Gastroesophageal sphincter (tissue), 4 donors: ENCODE measurements around the gene FLNC. TPM values are rescaled to one million over a fixed set of nuclear protein-coding genes. Genes with fewer than 3 reads are reported as not detected.

Experiments used
- ATAC-seq: fragments of 150-250 bp; one replicate; pipeline ENCODE4 v1.9.1; 2016; ENCODE audit warnings: mild to moderate bottlenecking, moderate library complexity
- H3K27ac ChIP-seq, 4 donors: fragments of 200-600 bp; sonication (generic) in 3 of 4; 1 replicate in 3 of 4; 2 replicates in 1 of 4; pipeline ENCODE4 v1.5.1; 2016 to 2019
- H3K27me3 ChIP-seq: fragments of 200-600 bp; sonication (generic); one replicate; pipeline ENCODE4 v1.5.1; 2019
- H3K36me3 ChIP-seq, 2 donors: fragments of 200-600 bp; sonication (generic); one replicate each; pipeline ENCODE4 v1.5.1; 2019; ENCODE audit warnings: control low read depth in 1 of 2
- H3K4me1 ChIP-seq, 3 donors: fragments of 200-600 bp; sonication (generic); 1 replicate in 2 of 3; 2 replicates in 1 of 3; pipeline ENCODE4 v1.5.1; 2016 to 2019; ENCODE audit warnings: control low read depth in 2 of 3
- H3K4me3 ChIP-seq, 2 donors: fragments of 200-600 bp; sonication (generic); one replicate each; pipeline ENCODE4 v1.5.1; 2019; ENCODE audit warnings: mild to moderate bottlenecking in 1 of 2, moderate library complexity in 1 of 2
- H3K9me3 ChIP-seq, 3 donors: fragments of 200-600 bp; sonication (generic); one replicate each; pipeline ENCODE4 v1.5.1; 2017 to 2019; ENCODE audit warnings: control low read depth in 2 of 3
- CTCF ChIP-seq, 4 experiments: fragments of 200-600 bp in 2 of 4; fragments of 450-650 bp in 2 of 4; sonication (generic) in 1 of 4; IDR thresholded peaks; one replicate each; pipeline ENCODE4 v1.5.1; 2017 to 2019; ENCODE audit warnings: antibody characterized with exemption in 4 of 4, mild to moderate bottlenecking in 2 of 4, moderate library complexity in 2 of 4
- EP300 ChIP-seq: sonication (generic); formaldehyde crosslinking; IDR thresholded peaks from one replicate; pipeline ENCODE4 v1.6.1; 2017; ENCODE audit warnings: antibody characterized with exemption, mild to moderate bottlenecking
- POLR2A ChIP-seq, 2 donors: fragments of 450-650 bp; IDR thresholded peaks; one replicate each; pipeline ENCODE4 v1.6.1; 2017; ENCODE audit warnings: antibody characterized with exemption in 2 of 2, mild to moderate bottlenecking in 2 of 2, moderate library complexity in 1 of 2
- POLR2AphosphoS5 ChIP-seq: sonication (generic); formaldehyde crosslinking; IDR thresholded peaks from one replicate; pipeline ENCODE4 v1.6.1; 2017; ENCODE audit warnings: antibody characterized with exemption
- WGBS, 2 donors: methylation state at CpG; one replicate each; pipeline ENCODE4 v1.1.5; 2018; ENCODE audit warnings: low coverage in 1 of 2; 5-methylcytosine and 5-hydroxymethylcytosine counted together
- total RNA-seq, 4 donors: library from RNA; depleted of rRNA; stranded (reverse); fragments of >200 nt; gene quantifications; one replicate each; pipeline ENCODE4 v1.1.0, GENCODE V29; 2016

Gene FLNC
- total RNA-seq, 4 donors from 2014 or later = 308 to 1,162 (median 401) TPM

GRCh38 chr7:128904381-128905197 is 74.4 kb downstream of the FLNC start:
- Histone ChIP-seq H3K9me3 (no peaks in the 10 kb centered on the region), H3K27me3 (peaks cover 46% of the 10 kb centered on the region), H3K4me1 (peaks cover 0 to 5% (median 0%) of the 10 kb centered on the region in 3 donors), H3K4me3 (no peak overlapping the region), H3K36me3 (no peaks in the 10 kb centered on the region), H3K27ac (no peak overlapping the region)
- WGBS, 2 donors = 10 to 28% methylated on average over 2 to 5 of the region's 8 CpGs
- TF ChIP-seq CTCF (IDR thresholded peaks at IDR 0.05) (peak in 3 of 4 experiments; percentile 54 to 63 (median 58)), POLR2A (IDR thresholded peaks at IDR 0.05) (no peak), POLR2AphosphoS5 (no peak), EP300 (no peak)
- ATAC-seq = peak; percentile 37

DNA sequence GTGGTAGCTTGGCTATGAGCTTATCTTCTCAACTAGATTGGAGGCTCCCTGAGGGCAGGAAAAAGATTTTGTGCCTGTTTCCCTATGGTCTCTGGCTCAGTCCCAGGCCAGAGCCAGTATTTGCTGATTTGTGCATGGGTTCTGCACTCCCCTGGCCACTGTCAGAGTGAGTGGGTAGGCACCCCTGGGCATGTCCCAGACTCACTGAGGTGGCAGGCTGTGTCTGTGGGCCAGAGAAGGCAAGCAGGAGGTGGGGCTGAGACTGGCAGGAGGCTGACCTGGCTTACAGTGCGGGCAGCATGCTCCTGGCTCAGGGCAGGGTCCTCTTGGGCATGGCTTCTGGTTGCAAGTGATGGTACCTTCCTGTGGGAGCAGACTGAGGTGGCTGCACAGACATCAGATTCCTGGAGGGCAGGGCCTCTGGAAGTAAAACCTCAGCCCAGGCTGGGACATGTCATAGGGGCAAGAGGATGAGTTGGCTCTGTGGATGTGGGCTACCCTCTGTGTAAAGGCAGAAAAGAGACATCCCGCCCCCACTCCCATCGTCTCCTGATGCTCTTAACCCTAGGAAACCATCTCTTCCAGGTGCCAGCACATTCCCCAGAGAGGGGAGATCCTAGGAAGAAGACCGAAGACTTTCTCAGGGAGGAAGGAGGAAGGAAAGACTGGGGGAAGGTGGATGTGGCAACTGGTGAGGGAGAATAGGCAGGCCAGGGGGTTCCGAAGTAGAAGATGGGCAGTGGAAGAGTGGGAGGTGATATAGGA is 76.0 kb downstream of the FLNC start:
- H3K27ac ChIP-seq = no peak overlapping the region
- no peak overlapping the region for H3K4me3 ChIP-seq
- H3K27me3 ChIP-seq = peaks cover 61% of the 10 kb centered on the region
- WGBS, 2 donors = 80% methylated on average over 1 of the region's 5 CpGs; no CpG with 5 or more reads in 1 of the 2 donors
- peaks cover 0 to 17% (median 7%) of the 10 kb centered on the region in 3 donors for H3K4me1 ChIP-seq
- TF ChIP-seq CTCF (IDR thresholded peaks at IDR 0.05) (no peak), EP300 (no peak), POLR2A (IDR thresholded peaks at IDR 0.05) (no peak), POLR2AphosphoS5 (no peak)
- ATAC-seq = no peak
- no peaks in the 10 kb centered on the region for H3K9me3 ChIP-seq
- no peaks in the 10 kb centered on the region for H3K36me3 ChIP-seq

GRCh38 chr7:128906766-128907559 is 76.8 kb downstream of the FLNC start:
- Histone ChIP-seq H3K27me3 (peaks cover 67% of the 10 kb centered on the region), H3K36me3 (no peaks in the 10 kb centered on the region), H3K27ac (no peak overlapping the region), H3K4me1 (peaks cover 0 to 17% (median 7%) of the 10 kb centered on the region in 3 donors), H3K4me3 (no peak overlapping the region), H3K9me3 (no peaks in the 10 kb centered on the region)
- WGBS, 2 donors = 71 to 76% methylated on average over 3 to 7 of the region's 19 CpGs
- no peak for ATAC-seq
- no peak for TF ChIP-seq POLR2A (IDR thresholded peaks at IDR 0.05)
- no peak for TF ChIP-seq EP300
- no peak for TF ChIP-seq CTCF (IDR thresholded peaks at IDR 0.05)
- no peak for TF ChIP-seq POLR2AphosphoS5

Other genes starting within 250 kb of the FLNC start
- gene GARIN1A, start 158.1 kb upstream of the FLNC start, total RNA-seq = 1 to 10 TPM in 3 of 4 donors, under 1 TPM in 1; 0.25 to 1.5 (median 1.3) TPM
- gene CALU, start 91.0 kb upstream of the FLNC start, total RNA-seq = 100 to 1,000 TPM; 146 to 274 (median 235) TPM
- not detected for gene OPN1SW, start 54.6 kb upstream of the FLNC start, total RNA-seq
- 10 to 100 TPM; 14.5 to 46.9 (median 21.5) TPM for gene CCDC136, start 38.4 kb upstream of the FLNC start, total RNA-seq
- 100 to 1,000 TPM in 1 of 4 donors, 10 to 100 TPM in 3; 67.7 to 101 (median 84.5) TPM for gene ATP6V1F, start 32.5 kb downstream of the FLNC start, total RNA-seq
- under 1 TPM in 2 of 4 donors, not detected in 2; 0.31 to 0.67 TPM for gene KCP, start 80.3 kb downstream of the FLNC start, total RNA-seq
- 10 to 100 TPM in 1 of 4 donors, 1 to 10 TPM in 3; 6.6 to 10.1 (median 8.2) TPM for gene IRF5, start 107.5 kb downstream of the FLNC start, total RNA-seq
- gene TNPO3, start 224.7 kb downstream of the FLNC start, total RNA-seq = 10 to 100 TPM; 34.6 to 48.5 (median 45.2) TPM